Measurements from ENCODE around the gene PDXP.

GRCh38 chr22:37672920-37673455 lies 14.5 kb downstream of the PDXP start:
- TF ChIP-seq CTCF (IDR thresholded peaks at IDR 0.05; ENCODE audit: extremely low read depth in 1 of 2, insufficient read depth in 1 of 2, low read depth in 1 of 2, low read length in 2 of 2) (no peak), POLR2A (IDR thresholded peaks at IDR 0.05; ENCODE audit: low read depth, low read length) (no peak), EZH2 (IDR thresholded peaks at IDR 0.05; ENCODE audit: borderline replicate concordance, low read depth, low read length, severe bottlenecking) (no peak), POLR2AphosphoS5 (IDR thresholded peaks at IDR 0.05; ENCODE audit: insufficient read depth, low read depth, low read length) (no peak), JUN (IDR thresholded peaks at IDR 0.05; ENCODE audit: borderline replicate concordance, insufficient read depth, insufficient read length, low read depth) (no peak)

All from endothelial cell of umbilical vein (primary cell).